ENCODE data around the gene TMSB15B. TPM values are rescaled to one million over a fixed set of nuclear protein-coding genes. Genes with fewer than 3 reads are reported as not detected.
A peak's percentile ranks its signal among the peaks of the same experiment; 100 is the strongest.
"Not testable (repeated sequence)": the region's sequence is repeated elsewhere in the genome, so short reads cannot be mapped to it uniquely, and the experiment has no call there.

Gene TMSB15B
- total RNA-seq, 1 donor from 2014 or later, result 13.9 TPM

- TF ChIP-seq CTCF (conservative IDR thresholded peaks at IDR 0.05; ENCODE audit: low read depth, low read length), result no peak
- DNase-seq (ENCODE audit: low read depth), result no peak
- H3K4me3 ChIP-seq (ENCODE audit: low read depth, low read length), result no peak overlapping the region
These were observed 34.8 kb upstream of the TMSB15B start for GRCh38 chrX:103927633-103928032.

- DNase-seq (ENCODE audit: low read depth), result no peak
- TF ChIP-seq CTCF (conservative IDR thresholded peaks at IDR 0.05; ENCODE audit: low read depth, low read length), result no peak
These were observed 30.3 kb upstream of the TMSB15B start for GRCh38 chrX:103932133-103932532.

GRCh38 chrX:103940257-103940656 is 22.2 kb upstream of the TMSB15B start:
- not testable (repeated sequence) for DNase-seq (ENCODE audit: low read depth); H3K4me3 ChIP-seq (ENCODE audit: low read depth, low read length)

More at GRCh38 chrX:103932133-103932532, 30.3 kb upstream of the TMSB15B start:
- H3K4me3 ChIP-seq (ENCODE audit: low read depth, low read length), result no peak overlapping the region

GRCh38 chrX:103941201-103941975 is 21.0 kb upstream of the TMSB15B start:
- TF ChIP-seq CTCF (conservative IDR thresholded peaks at IDR 0.05; ENCODE audit: low read depth, low read length), result peak; percentile 52
- no peak overlapping the region for H3K4me3 ChIP-seq (ENCODE audit: low read depth, low read length)
- DNase-seq (ENCODE audit: low read depth), result no peak

- DNase-seq (ENCODE audit: low read depth), result no peak
- no peak for TF ChIP-seq CTCF (conservative IDR thresholded peaks at IDR 0.05; ENCODE audit: low read depth, low read length)
- H3K4me3 ChIP-seq (ENCODE audit: low read depth, low read length), result no peak overlapping the region
These were observed 12.9 kb upstream of the TMSB15B start for GRCh38 chrX:103949506-103949905.

- H3K4me3 ChIP-seq (ENCODE audit: low read depth, low read length), result no peak overlapping the region
- DNase-seq (ENCODE audit: low read depth), result no peak
- TF ChIP-seq CTCF (conservative IDR thresholded peaks at IDR 0.05; ENCODE audit: low read depth, low read length), result no peak
These were observed 9.1 kb upstream of the TMSB15B start for GRCh38 chrX:103953353-103953752.

GRCh38 chrX:103954259-103954658 is 8.2 kb upstream of the TMSB15B start:
- TF ChIP-seq CTCF (conservative IDR thresholded peaks at IDR 0.05; ENCODE audit: low read depth, low read length), result no peak
- no peak overlapping the region for H3K4me3 ChIP-seq (ENCODE audit: low read depth, low read length)
- no peak for DNase-seq (ENCODE audit: low read depth)

- DNase-seq (ENCODE audit: low read depth); H3K4me3 ChIP-seq (ENCODE audit: low read depth, low read length): not testable (repeated sequence)
These were observed 1.8 kb upstream of the TMSB15B start for GRCh38 chrX:103960599-103960998.

GRCh38 chrX:103983508-103983907 is 21.1 kb downstream of the TMSB15B start:
- not testable (repeated sequence) for DNase-seq (ENCODE audit: low read depth); H3K4me3 ChIP-seq (ENCODE audit: low read depth, low read length)

Data from epithelial cell of proximal tubule (primary cell).